HG03457 (cell line): ENCODE measurements around the gene RIMS4.
"Not testable (repeated sequence)": the region's sequence is repeated elsewhere in the genome, so short reads cannot be mapped to it uniquely, and the experiment has no call there.

Source experiments
- ATAC-seq: cut with Tn5 transposase; IDR thresholded peaks from one replicate; pipeline ENCODE4 v1.9.1; 2021; ENCODE audit warnings: moderate number of reproducible peaks; ENCODE audit not compliant: unreplicated experiment

RIMS4 gene

GRCh38 chr20:44765701-44766347 lies 44.5 kb downstream of the RIMS4 start:
- no peak for ATAC-seq

GRCh38 chr20:44765091-44765490 lies 45.3 kb downstream of the RIMS4 start:
- no peak for ATAC-seq

- ATAC-seq: not testable (repeated sequence)
Measured at GRCh38 chr20:44763798-44764197, 46.5 kb downstream of the RIMS4 start.

GRCh38 chr20:44762466-44763140 lies 47.7 kb downstream of the RIMS4 start:
- no peak for ATAC-seq

- no peak for ATAC-seq
Measured at GRCh38 chr20:44761423-44761822, 48.9 kb downstream of the RIMS4 start.

GRCh38 chr20:44759595-44759994 lies 50.8 kb downstream of the RIMS4 start:
- no peak for ATAC-seq

- no peak for ATAC-seq
Measured at GRCh38 chr20:44758247-44759101, 51.9 kb downstream of the RIMS4 start.

GRCh38 chr20:44756956-44757355 lies 53.4 kb downstream of the RIMS4 start:
- no peak for ATAC-seq

GRCh38 chr20:44756011-44756688 lies 54.2 kb downstream of the RIMS4 start:
- ATAC-seq: no peak

GRCh38 chr20:44754554-44754953 lies 55.8 kb downstream of the RIMS4 start:
- ATAC-seq: no peak

- ATAC-seq: no peak
Measured at GRCh38 chr20:44752099-44752931, 58.0 kb downstream of the RIMS4 start.

- ATAC-seq: no peak
Measured at GRCh38 chr20:44750081-44750805, 60.1 kb downstream of the RIMS4 start.

- no peak for ATAC-seq
Measured at GRCh38 chr20:44748005-44748370, 62.4 kb downstream of the RIMS4 start.

GRCh38 chr20:44747166-44748004 lies 63.0 kb downstream of the RIMS4 start:
- ATAC-seq: no peak

GRCh38 chr20:44746367-44747165 lies 63.8 kb downstream of the RIMS4 start:
- no peak for ATAC-seq

GRCh38 chr20:44745598-44746366 lies 64.6 kb downstream of the RIMS4 start, which contains the start of gene KCNK15:
Gene KCNK15 (plus strand): TSS chr20:44745865. CDS start chr20:44745911, 46 bp downstream.
- no peak for ATAC-seq

GRCh38 chr20:44745122-44745597 lies 65.2 kb downstream of the RIMS4 start:
- no peak for ATAC-seq
